KMS-11 (cell line): ENCODE data around the gene DAP.

Source experiments
- H2AFZ ChIP-seq: fragments of 200-600 bp; sonication (generic); 2 replicates; pipeline ENCODE4 v1.6.1; 2016; ENCODE audit warnings: antibody characterized with exemption, mixed run types, low read depth
- H3K27ac ChIP-seq: fragments of 200-600 bp; sonication (generic); 2 replicates; pipeline ENCODE4 v1.6.1; 2016; ENCODE audit warnings: mild to moderate bottlenecking, mixed run types
- H3K27me3 ChIP-seq: fragments of 200-600 bp; sonication (generic); 2 replicates; pipeline ENCODE4 v1.6.1; 2017; ENCODE audit warnings: mild to moderate bottlenecking, low read depth, mixed run types, moderate library complexity; ENCODE audit not compliant: insufficient read depth
- H3K36me3 ChIP-seq: fragments of 200-600 bp; sonication (generic); 2 replicates; pipeline ENCODE4 v1.6.1; 2017; ENCODE audit warnings: mild to moderate bottlenecking, mixed run types; ENCODE audit not compliant: insufficient read depth
- H3K4me1 ChIP-seq: fragments of 200-600 bp; sonication (generic); 2 replicates; pipeline ENCODE4 v1.6.1; 2016; ENCODE audit warnings: mild to moderate bottlenecking, low read depth, mixed run types; ENCODE audit not compliant: poor library complexity, severe bottlenecking
- H3K4me2 ChIP-seq: fragments of 200-600 bp; sonication (generic); 2 replicates; pipeline ENCODE4 v1.7.0; 2016; ENCODE audit warnings: mild to moderate bottlenecking, mixed run types
- H3K4me3 ChIP-seq: fragments of 200-600 bp; sonication (generic); IDR thresholded peaks from 2 replicates; pipeline ENCODE4 v1.6.1; 2017; ENCODE audit warnings: low read depth, low read length, mixed read lengths; ENCODE audit not compliant: insufficient read depth
- H3K79me2 ChIP-seq: fragments of 200-600 bp; sonication (generic); 2 replicates; pipeline ENCODE4 v1.6.1; 2016; ENCODE audit warnings: low read depth, mixed run types; ENCODE audit not compliant: insufficient read depth
- H3K9ac ChIP-seq: fragments of 200-600 bp; sonication (generic); 2 replicates; pipeline ENCODE4 v1.6.1; 2016; ENCODE audit warnings: mild to moderate bottlenecking, mixed run types
- H4K20me1 ChIP-seq: fragments of 200-600 bp; sonication (generic); 2 replicates; pipeline ENCODE4 v1.6.1; 2016; ENCODE audit warnings: mild to moderate bottlenecking, mixed run types; ENCODE audit not compliant: insufficient read depth
- TF ChIP-seq, protein P1 (sequence below): fragments of 200-600 bp; sonication (generic); conservative IDR thresholded peaks from 2 replicates; pipeline ENCODE4 v1.6.1; 2017; ENCODE audit warnings: low read depth, mild to moderate bottlenecking, antibody characterized with exemption, low read length, moderate library complexity, mixed read lengths

DAP gene

DNA sequence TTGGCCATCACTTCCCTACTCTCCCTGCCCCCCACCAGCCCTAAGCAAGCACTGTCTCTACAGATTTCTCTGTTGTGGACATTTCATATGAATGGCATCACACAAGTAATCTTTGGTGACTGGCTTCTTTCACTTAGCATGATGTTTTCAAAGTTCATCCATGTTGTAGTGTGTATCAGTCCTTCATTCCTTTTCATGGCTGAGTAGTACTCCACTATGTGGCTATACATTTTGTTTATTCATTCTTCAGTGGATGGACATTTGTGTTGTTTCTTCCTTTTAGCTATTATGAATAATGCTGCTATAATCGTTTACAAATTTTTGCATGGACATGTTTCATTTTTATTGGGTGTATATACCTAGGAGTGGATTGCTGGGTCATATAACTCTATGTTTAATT is 84.1 kb downstream of the DAP start:
- Histone ChIP-seq H3K27ac (no peak overlapping the region), H3K9ac (no peak overlapping the region), H2AFZ (no peak overlapping the region), H3K27me3 (no peaks in the 10 kb centered on the region), H3K36me3 (no peaks in the 10 kb centered on the region), H4K20me1 (no peaks in the 10 kb centered on the region), H3K4me3 (no peak overlapping the region), H3K79me2 (no peaks in the 10 kb centered on the region), H3K4me1 (no peaks in the 10 kb centered on the region), H3K4me2 (no peak overlapping the region)
- TF ChIP-seq, protein P1, sequence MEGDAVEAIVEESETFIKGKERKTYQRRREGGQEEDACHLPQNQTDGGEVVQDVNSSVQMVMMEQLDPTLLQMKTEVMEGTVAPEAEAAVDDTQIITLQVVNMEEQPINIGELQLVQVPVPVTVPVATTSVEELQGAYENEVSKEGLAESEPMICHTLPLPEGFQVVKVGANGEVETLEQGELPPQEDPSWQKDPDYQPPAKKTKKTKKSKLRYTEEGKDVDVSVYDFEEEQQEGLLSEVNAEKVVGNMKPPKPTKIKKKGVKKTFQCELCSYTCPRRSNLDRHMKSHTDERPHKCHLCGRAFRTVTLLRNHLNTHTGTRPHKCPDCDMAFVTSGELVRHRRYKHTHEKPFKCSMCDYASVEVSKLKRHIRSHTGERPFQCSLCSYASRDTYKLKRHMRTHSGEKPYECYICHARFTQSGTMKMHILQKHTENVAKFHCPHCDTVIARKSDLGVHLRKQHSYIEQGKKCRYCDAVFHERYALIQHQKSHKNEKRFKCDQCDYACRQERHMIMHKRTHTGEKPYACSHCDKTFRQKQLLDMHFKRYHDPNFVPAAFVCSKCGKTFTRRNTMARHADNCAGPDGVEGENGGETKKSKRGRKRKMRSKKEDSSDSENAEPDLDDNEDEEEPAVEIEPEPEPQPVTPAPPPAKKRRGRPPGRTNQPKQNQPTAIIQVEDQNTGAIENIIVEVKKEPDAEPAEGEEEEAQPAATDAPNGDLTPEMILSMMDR: no peak

DNA sequence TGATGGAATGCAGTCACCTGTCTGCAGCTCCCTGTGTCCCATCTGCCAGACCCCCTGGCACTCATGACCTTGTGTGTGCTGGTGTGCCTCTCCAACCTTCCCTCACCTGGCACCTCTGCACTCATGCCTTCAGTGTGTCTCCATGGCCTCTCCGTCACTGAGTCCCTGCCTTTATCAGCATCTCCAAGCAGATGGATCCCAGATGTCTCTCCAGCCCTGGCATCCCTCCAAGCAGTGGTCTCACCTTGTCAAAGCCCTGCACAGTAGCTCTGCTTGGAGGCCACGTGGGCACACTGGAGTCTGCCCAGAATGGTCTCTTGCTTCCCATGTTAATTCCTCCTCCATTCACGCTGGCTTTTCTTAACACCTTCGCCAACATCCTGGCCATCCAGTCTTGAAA is 84.8 kb downstream of the DAP start:
- Histone ChIP-seq H3K79me2 (no peaks in the 10 kb centered on the region), H2AFZ (no peak overlapping the region), H3K4me3 (no peak overlapping the region), H3K27me3 (no peaks in the 10 kb centered on the region), H3K4me2 (no peak overlapping the region), H3K4me1 (no peaks in the 10 kb centered on the region), H4K20me1 (no peaks in the 10 kb centered on the region), H3K27ac (no peak overlapping the region), H3K9ac (no peak overlapping the region), H3K36me3 (no peaks in the 10 kb centered on the region)
- TF ChIP-seq, protein P1: no peak

DNA sequence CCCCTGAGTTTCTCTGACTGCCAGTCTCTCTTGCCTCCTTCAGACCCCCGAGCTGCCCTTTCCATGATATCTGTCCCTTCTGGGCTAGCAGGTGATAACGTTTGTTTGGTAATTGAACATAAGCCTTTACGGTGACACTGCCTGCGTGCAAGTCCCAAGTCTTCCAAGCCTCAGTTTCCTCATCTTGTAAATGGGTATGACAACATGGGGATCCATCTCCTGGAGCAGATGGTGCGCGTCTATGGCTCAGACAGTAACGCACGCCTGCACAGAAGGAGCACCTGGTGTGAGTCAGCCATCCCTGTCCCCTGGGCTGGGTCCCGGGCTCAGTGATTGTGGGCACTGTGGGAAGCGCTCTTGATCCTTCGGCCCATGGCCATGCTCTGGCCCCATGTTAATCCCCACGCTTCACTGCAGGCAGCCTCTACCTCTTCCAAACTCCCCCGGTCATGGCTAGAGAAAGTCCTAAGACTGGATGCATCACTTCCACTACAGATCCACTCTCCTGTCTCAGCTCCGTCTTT is 85.8 kb downstream of the DAP start:
- Histone ChIP-seq H3K36me3 (no peaks in the 10 kb centered on the region), H3K27ac (no peak overlapping the region), H3K79me2 (no peaks in the 10 kb centered on the region), H3K4me1 (no peaks in the 10 kb centered on the region), H3K4me2 (no peak overlapping the region), H3K9ac (no peak overlapping the region), H4K20me1 (no peaks in the 10 kb centered on the region), H3K27me3 (no peaks in the 10 kb centered on the region), H3K4me3 (no peak overlapping the region), H2AFZ (no peak overlapping the region)
- TF ChIP-seq, protein P1: no peak

DNA sequence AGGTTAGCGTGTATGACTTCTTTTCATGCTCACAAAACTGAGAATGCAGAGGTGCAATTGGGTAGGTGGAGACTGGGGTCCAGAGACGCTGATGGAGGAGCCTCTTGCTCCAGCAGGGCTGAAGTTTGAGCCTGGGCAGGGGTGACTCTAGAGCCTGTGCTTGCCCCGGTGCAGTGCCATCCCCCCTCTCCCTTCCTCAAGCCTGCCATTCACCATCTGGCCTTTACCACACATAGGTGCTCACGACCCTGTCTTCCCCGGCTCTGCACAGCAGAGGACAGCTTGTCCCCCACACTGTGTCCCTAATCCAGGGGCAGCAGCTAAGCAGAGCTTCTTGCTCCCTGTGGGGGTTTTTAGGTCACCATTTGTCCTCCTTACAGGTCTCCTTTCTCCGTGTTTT is 86.5 kb downstream of the DAP start:
- Histone ChIP-seq H3K4me1 (no peaks in the 10 kb centered on the region), H3K36me3 (no peaks in the 10 kb centered on the region), H4K20me1 (no peaks in the 10 kb centered on the region), H3K27me3 (no peaks in the 10 kb centered on the region), H2AFZ (no peak overlapping the region), H3K9ac (no peak overlapping the region), H3K27ac (no peak overlapping the region), H3K79me2 (no peaks in the 10 kb centered on the region), H3K4me3 (no peak overlapping the region), H3K4me2 (no peak overlapping the region)
- TF ChIP-seq, protein P1: no peak
